Medulla oblongata (tissue), 1 donor: ENCODE results near the gene MMP17.

Experiments used
- DNase-seq: peaks from one replicate; pipeline ENCODE4 v3.0.0-alpha.2; 2015; ENCODE audit errors: extremely low spot score

MMP17 gene

GRCh38 chr12:131827961-131828534, at the start of gene MMP17:
MMP17 (plus strand) TSS chr12:131828393; CDS start chr12:131828495, 102 bp downstream.
- no peak for DNase-seq

GRCh38 chr12:131779027-131779426, 49.2 kb upstream of the MMP17 start:
- DNase-seq, result no peak

DNA sequence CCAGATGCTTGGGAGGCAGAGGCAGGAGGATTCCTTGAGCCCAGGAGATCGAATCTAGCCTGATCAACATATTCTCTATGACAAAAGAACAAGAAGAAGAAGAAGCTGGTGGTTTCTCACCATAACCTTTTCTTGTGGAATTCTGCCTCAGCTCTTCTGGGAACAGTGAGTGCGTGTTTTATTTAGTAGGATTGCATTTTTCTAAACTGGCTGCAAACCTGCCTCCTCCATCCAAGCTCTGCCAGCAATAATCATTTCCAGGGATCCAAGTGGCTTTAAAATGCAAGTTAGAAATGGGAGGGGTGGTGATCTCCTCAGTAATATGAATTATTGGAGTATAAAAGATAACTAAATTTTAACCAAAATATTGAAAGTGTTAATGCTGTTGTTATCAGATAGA, 46.1 kb upstream of the MMP17 start:
- DNase-seq, result no peak

DNA sequence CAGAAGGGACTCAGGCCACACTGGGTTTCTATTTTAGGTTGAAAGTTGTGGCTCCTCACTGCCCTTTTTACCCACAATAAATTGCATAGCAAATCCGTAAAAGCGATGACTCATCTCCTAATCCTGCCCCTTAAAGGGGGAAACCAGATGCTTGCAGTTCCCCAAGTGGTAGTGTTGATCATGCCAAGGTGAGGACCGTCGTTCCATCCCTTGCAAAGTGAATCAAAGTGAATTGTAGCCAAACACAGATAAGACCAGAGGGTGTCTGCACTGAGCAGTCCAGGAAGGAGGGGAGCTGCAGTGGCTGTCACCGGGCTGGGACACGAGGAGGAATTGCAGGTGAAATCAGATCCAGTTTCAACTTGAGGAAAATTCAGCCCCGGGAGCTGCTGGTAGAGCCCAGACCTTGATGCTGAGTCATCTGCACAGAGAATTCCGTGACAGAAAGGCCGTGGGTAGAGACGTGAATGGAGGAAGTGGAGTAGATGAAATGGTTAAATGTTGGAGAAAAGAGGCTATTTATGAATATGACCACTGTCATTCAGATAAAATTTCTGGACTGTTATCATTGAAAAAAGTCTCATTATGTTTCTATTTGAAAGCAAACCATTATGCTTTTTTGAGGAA, 44.2 kb upstream of the MMP17 start:
- no peak for DNase-seq

DNA sequence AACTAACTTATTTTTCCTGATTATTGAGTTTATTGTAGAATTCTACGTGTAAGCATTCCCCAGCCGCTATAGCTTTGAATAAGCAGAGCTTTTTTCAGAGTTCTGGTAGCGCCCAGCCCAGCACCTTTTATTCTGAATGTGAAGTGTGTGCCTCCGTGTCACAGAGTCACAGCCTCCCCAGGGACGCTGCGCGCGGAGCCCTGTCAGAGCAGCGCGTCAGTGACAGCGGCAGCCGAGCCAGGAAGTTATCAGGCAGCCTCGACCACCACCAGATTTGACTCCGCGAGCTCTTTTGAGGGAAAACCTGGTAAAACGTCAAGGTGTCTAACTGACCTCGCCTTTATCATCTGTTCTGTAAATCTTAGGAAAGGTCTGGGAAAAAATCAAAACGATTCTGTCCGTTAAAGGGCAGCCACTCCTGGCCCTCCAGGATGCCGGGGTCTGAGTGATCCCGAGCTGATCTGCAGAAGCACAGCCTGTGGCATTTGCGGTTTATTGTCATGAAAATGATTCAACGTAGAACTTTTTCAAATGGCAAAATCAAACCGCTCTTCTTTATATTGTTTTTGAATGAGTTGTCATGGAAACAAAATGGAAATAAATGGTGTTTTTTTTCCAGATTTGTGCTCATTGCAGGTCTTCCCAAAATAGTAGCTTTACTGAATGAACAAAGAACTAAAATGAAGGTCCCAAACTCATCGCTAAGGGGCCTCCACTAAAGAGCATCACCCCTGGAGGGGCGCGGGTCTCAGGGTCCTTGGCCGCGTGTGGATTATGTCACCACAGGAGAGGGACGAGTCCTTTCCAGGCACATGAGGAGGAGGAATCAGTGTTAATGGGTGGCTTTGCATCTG, 43.1 kb upstream of the MMP17 start:
- DNase-seq, result no peak

DNA sequence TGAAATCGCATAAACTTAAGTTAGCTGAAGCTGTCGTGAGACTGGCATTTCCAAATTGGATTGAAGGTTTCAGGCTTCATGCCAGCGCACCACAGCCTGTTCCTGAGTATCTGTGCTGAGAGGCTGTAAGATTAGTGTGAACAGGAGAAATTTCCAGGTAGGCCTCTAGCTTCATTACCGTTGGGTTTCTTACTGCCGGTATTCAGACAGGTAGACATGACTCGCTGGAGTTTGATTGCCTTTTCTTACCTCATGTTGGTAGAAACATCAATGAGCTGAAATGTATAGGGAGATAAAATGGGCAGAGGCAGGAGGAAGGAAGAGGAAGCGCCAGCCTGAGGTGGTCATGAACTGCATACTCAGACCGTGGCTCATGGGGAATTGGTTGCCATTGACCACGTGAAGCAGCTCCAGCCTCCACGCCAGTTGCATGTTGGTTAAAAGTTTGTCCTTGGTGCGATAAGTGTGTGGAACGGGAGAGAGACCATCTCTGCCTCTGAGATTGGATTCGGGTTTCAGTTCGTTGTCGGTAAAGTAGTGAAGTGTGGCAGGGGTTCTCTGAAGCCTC, 42.3 kb upstream of the MMP17 start:
- no peak for DNase-seq

DNA sequence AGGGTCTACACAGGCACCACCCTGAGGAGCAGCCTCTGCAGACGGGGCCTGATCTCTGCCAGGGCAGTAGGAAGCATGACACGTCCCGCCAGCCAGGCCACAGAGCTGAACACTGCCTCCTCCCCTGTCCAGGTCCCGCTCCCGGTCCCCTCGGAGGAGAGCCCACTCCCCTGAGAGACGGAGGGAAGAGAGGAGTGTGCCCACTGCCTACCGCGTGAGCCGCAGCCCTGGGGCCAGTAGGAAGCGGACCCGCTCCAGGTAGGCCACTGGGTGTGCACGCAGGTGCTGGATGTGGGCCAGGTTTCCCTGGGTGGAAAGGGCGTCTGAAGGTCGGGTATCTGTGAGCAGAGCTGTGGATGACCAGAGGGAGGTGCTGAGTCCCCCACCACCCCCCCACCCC, 41.9 kb upstream of the MMP17 start:
- no peak for DNase-seq

- DNase-seq, result no peak
Measured at GRCh38 chr12:131787143-131787660, 41.0 kb upstream of the MMP17 start.

DNA sequence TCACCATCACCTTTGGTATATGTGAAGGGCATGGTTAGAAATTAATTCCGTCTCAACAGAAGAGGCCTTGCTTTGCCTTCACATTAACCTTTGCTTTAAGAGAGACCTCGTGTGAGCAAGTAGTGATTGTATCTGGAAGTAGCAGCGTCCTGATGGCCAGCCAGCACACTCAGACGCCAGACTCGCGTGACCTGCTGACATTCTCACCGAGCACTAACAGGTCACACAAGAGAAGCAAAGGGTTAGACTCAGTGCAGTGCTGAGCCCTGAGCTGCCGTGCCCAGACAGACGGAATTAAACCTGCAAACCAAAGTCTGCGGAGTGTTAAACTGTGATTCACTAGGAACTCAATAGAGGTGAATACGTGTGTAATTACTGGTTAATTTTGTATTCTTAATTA, 40.1 kb upstream of the MMP17 start:
- DNase-seq, result no peak

DNA sequence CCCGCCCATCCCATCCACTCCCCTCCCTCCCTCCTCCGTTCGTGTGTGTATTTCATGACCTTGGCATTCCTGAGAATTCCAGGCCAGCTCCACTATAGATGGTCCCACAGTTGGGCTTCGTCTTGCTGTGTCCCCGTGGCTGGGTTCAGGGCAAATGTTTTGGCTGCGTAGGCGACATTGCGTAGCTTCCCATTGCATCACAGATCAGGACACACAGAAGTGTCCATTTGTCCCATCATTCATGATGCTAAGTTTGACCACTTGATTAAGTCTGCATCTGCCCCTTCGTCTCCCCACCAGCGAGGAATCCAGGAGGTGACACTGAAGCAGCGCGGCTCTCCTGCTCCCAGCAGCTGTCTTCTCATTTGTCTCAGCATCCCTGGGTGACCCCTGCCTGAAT, 38.6 kb upstream of the MMP17 start:
- DNase-seq, result no peak

DNA sequence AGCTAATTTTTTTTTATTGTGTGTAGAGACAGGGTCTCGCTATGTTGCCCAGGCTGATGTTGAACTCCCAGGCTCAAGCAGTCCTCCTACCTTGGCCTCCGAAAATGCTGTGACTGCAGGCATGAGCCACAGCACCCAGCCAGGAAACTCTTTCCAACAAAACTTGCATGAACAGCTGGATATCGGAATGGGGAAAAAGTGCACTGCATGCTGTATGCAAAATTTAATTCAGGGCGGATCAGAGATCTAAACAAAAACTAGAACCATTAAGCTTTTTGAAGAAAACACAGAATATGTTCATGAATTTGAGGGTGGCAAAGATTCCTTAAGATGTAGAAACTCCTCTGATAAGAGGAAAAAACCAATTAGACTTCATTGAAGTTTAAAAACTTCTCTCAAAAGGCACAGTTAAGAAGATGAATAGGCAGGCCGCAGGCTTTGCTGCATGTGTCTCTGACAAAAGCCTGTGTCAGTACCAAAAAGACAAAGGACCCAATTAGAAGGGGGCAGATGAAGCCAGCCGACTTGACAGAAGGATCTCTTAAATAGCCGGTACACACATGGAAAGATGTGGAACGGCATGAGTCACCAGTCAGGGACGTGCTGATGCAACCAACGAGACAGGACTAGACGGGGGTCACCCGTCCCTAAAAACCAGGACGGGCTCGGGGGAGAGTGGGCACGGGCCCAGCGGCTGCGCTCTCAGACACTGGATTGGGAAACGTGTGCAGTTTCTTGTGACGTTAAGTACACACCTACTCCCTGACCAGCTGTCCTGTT, 34.8 kb upstream of the MMP17 start:
- DNase-seq, result peak; percentile 54

GRCh38 chr12:131794061-131794460, 34.1 kb upstream of the MMP17 start:
- no peak for DNase-seq

- DNase-seq, result no peak
Measured at GRCh38 chr12:131794573-131794972, 33.6 kb upstream of the MMP17 start.

DNA sequence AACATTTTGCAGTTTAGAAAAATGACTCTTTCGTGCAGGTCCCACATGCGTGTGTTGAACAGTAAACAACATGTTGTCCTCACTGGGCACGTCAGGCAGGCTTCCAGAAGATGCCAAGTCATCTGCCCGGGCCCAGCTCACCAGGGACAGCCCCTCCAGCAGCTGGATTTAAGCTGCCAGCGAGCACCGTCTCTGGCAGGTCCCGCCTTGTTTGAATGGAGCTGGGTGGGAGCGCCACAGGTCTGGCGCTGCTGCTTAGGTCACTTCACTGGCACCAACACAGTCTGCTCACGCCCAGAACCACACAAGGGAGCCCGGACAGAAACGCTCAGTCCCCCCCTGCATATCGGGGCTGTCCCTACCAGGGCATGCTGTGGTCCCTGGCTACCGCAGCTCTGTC, 33.1 kb upstream of the MMP17 start:
- DNase-seq, result peak; percentile 20

- DNase-seq, result no peak
Measured at GRCh38 chr12:131795690-131796410, 32.3 kb upstream of the MMP17 start.

- no peak for DNase-seq
Measured at GRCh38 chr12:131796411-131796736, 31.8 kb upstream of the MMP17 start.

DNA sequence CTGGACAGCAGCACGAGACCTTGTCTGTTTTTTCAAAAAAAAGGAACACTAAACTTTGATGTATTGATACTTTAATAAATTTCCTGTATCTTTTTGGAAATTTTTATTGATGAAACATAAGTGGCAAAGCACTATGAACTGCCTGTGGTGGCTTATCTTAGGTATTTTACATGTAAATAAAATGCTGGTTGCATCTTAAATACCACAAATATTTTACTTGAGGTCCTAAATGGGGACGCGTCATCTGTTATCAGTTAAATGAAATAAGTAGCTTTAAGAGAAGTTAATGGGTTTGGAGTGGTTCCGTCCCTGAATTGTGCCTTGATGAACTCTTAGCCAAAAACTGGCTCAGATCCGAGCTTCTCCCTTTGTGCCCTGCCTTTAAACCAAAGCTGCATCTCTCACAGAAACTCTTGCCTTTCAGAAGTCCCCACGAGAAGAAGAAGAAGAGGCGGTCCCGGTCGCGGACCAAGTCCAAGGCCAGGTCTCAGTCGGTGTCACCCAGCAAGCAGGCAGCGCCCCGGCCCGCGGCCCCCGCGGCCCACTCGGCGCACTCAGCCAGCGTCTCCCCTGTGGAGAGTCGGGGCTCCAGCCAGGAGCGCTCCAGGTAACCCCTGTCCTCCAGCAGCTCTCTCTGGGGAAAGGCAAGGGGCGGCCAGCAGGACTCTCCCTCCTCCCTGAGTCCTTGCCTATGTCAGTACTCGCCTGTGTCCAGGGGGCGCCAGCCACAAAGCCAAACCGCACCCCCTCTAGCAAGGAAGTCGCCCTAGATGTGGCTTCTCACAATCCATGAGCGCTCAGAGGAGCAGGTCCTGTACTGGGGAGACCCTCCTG, 31.2 kb upstream of the MMP17 start:
- DNase-seq, result no peak

DNA sequence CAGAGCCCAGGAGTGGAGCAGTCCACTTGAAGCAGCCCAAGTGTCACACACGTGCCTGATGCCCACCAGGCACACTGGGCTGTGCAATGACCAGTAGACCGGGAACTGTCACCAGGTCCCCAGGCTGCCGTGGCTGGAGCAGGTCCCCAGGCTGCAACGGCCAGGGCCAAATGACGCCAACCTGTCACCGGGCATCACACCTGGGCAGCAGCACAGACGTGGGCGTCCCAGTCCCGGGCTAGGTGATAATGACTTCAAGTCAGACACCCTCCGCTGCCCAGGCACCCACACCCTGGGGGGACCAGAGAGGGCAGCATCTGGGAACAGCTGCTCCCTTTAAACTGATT, 30.6 kb upstream of the MMP17 start:
- no peak for DNase-seq

GRCh38 chr12:131799195-131799594, 29.0 kb upstream of the MMP17 start:
- no peak for DNase-seq

GRCh38 chr12:131799828-131800593, 28.2 kb upstream of the MMP17 start:
- DNase-seq, result no peak
